ENCODE measurements around the gene PLA2R1. TPM values are rescaled to one million over a fixed set of nuclear protein-coding genes. Genes with fewer than 3 reads are reported as not detected.
A peak's percentile ranks its signal among the peaks of the same experiment; 100 is the strongest.
"Not testable (repeated sequence)": the region's sequence is repeated elsewhere in the genome, so short reads cannot be mapped to it uniquely, and the experiment has no call there.

Gene PLA2R1
- total RNA-seq, 1 donor from 2014 or later, result 16.2 TPM

DNA sequence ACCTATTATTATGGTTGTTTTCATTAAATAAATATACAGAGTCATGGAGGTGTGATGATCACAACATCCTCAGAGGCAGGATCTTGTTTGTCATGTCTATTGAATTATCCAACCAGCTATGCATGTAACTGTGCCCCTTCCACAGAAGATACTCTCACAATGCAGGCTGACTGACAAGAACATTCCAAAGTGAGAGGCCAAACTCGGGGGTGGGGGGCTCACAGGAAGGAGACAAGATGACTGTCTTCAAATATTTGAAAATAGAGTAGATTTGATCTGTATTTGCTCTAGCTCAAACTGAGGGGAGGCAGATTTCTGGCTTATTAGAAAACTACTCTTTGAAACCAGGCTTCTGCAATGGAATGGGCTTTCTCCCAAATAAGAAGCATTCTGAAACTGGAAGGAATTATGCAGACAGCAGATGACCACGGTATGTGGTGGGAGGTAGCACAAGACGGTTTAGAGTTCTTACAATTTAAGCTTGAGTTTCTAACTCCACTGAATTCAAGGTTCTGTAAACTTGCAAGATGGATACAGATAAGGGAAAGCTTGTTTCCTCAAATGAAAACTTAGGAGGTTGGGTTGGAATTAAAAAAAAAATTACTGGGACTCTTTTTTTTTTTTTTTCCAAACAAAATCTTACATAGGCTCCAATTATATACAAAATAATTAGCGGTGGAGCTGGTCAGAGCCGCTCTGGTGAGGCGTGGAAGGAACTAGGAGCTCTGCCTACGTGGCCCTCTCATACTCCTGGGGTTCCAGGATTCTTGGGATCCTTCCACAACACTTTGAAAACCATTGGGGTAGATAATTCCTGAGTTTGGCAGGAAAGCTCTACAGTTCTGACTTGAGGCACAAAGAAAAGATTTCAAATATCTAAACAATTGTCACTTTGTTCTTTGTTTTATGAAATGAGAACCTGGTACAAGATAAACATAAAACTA lies 79.3 kb downstream of the PLA2R1 start:
- DNase-seq (ENCODE audit: low read depth in 2 of 2), result no peak

DNA sequence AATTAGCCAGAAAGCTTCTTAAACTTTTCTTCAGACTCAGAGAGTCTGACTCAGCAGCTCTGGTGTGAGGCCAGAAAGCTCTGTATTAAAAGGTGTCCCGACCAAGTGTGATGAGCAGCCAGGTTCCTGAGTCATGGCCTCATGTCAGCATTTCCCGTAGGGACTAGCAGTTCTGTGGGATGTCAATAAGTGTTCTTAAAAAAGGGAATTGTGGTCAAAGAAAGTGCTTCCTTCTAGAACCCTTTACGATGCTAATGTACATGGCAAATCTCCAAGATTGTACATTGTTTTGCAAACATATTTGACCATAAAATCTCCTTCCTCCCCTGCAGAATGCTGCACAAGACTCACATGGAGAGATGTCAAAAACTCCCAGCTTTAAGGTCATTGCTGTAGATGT lies 80.1 kb downstream of the PLA2R1 start:
- DNase-seq (ENCODE audit: low read depth in 2 of 2), result peak in 1 of 2 donors; percentile 85

DNA sequence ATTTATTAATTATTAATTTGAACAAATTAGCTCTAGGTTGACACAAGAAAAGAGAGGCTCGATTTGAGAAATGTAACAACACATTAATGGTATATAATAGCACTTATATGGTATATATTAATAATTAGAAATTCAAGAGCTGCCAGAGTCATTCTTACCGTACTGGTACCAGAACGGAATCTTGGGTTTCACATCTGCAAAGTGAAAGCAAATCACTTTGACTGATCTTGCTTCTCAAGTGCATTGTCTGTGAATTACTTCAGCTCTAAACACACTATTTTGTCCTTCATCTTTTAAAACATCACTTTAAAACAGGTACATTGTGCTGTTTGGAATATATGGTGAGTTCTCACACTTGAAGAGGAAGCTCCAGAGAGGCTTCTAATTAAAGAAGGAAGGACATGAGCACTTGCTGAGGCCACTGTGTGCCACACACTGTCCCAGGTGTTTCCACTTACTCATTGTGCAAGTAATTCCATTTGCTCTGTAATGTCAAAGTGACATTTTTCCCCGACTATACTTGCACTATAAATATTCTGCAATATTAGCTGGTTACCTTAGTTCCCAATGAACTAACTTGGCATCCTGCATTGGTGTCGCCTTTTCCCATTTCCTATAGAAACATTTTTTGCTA lies 85.8 kb downstream of the PLA2R1 start:
- DNase-seq (ENCODE audit: low read depth in 2 of 2), result peak in 1 of 2 donors; percentile 37

DNA sequence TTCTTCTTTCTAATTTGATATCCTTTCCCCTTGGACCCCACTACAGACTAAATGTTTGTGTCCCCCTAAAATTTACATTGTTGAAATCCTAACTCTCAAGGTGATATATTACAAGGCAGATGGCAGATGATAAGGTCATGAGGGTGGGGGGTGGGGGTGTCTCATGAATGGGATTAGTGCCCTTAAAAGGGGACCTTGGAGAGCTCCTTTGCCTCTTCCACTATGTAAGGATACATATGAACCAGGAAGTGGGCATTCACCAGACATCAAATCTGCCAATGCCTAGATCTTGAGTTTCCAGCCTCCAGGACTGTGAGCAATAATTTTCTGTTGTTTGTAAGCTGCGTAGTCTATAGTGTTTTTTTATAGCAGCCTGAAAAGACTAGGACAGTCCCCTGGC lies 89.1 kb downstream of the PLA2R1 start:
- DNase-seq (ENCODE audit: low read depth in 2 of 2), result no peak

DNA sequence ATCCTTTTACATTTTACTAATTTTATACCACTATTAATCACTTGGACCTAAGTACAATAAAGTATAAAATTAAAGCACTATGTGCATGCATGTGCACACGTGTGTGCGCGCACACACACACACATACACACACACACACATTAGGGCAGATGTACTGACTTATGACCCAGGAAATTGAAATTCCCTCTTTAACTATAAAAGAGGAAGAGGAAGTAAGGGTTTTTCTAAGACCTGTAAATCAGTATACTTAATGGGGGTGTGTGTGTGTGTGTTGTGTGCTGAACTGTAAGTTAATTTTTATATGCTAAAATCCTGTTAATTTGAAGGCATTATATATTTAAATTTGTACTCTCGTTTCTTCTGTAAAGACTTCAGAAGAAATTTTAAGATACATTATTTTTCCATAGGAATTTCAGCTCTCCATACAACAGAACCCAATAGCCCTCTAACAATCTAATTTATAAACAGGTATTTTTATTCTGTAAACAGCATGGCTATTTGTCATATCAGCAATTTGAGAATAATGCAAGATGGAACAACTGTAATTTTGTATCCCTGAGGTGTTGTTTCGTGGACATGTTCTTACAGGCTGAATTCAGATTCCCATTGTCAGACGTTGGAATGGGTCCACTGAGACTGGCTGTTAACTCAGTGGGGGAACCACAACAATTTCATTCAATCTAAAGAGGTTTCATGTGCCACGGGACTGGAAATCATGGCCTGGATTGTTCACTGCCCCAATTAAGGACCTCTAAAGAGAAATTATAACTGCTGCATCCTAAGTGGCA lies 90.9 kb downstream of the PLA2R1 start:
- no peak for DNase-seq (ENCODE audit: low read depth in 2 of 2)

DNA sequence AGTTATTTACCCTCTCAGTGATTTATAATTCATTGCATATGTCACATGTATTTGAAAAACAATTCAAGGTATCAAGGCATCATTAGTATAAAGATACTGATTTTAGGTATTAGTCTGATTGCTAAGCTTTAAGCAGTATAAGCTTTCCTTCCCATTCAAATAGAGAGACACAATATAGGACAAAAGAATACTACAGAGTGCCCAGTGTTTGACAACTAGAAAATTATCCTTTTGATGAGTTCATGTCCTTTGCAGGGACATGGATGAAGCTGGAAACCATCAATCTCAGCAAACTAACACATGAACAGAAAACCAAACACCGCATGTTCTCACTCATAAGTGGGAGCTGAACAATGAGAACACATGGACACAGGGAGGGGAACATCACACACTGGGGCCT lies 91.9 kb downstream of the PLA2R1 start:
- not testable (repeated sequence) for DNase-seq (ENCODE audit: low read depth in 2 of 2)

DNA sequence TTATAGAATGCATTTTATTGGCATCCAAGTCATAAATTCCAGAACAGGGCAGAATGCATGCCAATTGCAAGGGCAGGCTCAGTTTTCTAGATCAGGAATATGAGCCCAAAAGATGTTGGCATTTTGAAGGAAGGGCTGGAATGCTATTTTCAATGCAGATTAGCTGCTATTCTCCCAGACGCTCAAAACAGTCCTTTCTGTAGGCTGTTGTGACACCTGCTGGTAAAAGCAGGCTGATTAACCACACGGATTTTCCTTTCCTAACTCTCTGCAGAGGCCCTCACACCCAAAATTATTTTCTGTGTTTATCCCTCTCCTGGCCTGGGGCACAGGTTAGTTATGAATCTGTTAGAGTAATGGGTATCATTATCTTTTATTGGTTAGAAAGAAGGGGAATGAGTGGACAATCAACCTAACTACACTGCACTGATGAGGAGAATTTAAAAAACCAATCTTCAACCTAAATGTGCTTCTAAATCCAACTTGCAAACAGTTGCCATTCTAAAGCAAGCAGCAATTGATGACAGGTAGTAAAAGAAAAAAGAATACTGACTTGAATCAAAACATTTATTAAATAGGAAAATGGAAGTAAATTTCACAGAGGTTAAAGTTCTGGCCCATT lies 94.0 kb downstream of the PLA2R1 start:
- DNase-seq (ENCODE audit: low read depth in 2 of 2), result peak; percentile 48 to 80

DNA sequence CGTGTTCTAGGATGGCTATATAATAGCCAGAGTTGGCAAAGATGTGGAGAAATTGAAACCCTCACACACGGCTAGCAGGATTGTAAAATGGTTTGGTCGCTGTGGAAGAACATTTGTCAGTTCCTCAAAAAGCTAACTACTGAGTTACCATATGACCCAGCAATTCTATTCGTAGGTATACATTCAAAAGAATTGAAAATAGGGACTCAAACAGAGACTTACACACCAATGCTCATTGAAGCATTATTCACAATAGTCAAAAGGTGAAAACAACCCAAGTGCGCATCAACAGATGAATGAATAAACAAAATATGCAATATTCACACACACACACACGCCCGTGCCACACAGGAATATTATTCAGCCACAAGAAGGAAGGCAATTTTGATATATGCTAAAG lies 98.7 kb downstream of the PLA2R1 start:
- no peak for DNase-seq (ENCODE audit: low read depth in 2 of 2)

DNA sequence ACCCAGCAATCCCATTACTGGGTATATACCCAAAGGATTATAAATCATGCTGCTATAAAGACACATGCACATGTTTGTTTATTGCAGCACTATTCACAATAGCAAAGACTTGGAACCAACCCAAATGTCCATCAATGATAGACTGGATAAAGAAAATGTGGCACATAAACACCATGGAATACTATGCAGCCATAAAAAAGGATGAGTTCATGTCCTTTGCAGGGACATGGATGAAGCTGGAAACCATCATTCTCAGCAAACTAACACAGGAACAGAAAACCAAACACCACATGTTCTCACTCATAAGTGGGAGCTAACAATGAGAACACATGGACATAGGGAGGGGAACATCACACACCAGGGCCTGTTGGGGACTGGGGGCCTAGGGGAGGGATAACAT lies 99.9 kb downstream of the PLA2R1 start:
- DNase-seq (ENCODE audit: low read depth in 2 of 2), result not testable (repeated sequence)

DNA sequence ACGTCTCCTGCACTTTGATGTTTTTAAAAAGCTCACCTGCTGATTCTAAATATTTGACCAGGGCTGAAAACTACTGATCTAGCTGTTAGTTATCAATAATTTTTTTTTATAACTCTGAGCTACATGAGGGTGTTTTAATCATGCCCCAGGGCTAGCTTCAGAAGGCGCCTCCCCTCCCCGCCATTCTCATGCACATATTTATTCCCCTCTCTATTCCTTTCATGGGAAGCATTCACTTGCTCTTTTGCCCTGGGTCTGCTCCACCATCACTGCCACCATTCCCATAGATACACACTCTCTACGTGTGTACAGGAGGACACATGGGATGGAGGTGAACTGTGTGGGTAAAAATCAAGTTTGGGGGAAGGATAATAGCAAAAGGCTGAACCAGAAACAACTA lies 101.0 kb downstream of the PLA2R1 start:
- no peak for DNase-seq (ENCODE audit: low read depth in 2 of 2)

DNA sequence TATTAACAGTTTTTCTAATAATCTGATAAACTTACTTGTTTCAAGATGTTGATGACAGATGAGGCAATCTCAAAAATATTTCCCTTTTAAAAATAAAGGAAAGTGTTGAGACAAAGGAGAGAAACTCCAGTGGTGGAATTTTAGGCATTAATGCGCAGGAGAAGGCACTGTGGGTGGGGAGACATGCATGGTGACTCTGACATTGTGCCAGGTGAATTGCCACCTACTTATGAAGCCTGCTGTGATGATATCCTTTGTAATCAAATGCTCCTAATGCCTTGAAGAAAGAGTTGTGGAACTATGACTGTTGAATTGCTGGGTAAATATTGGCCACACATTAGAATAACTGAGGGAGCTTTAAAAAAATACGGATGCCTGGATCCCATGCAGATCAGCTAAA lies 101.4 kb downstream of the PLA2R1 start:
- DNase-seq (ENCODE audit: low read depth in 2 of 2), result peak in 1 of 2 donors; percentile 34

DNA sequence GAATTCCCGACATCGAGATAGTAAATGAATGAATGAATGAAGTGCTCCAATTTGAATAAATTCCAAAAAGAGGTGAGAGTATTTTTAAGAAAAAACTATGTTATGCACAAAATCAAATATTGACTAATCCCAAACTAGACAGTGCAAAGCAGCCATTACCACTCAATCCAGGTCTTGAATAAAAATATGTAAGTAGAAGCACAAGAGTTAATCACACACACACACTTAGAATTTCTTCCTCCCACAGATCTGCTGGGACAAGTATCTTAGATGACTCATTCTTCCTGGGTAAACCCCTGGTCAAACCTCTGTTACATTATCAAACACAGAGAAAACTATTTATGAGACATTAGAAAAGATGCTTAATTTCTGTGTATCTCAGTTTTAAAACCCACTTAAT lies 102.0 kb downstream of the PLA2R1 start:
- peak in 1 of 2 donors; percentile 84 for DNase-seq (ENCODE audit: low read depth in 2 of 2)

DNA sequence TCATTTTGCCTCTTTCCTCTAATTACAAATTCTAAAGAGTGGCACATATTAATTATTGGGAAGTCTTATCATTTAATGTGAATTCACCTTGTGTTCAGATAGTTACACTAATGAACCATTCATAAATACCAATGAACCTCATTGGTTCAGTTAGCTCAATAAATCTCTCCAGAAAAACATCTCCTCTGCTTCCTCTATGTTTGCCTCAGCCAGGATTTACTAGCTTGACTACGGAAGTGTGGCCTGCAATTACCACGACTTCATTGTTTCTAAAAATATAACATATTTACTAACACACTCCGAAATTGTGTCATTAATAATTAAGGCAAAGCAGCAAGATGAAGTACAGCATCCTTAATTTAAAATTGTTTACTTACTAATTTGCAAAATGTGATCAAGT lies 103.3 kb downstream of the PLA2R1 start:
- peak in 1 of 2 donors; percentile 63 for DNase-seq (ENCODE audit: low read depth in 2 of 2)

DNA sequence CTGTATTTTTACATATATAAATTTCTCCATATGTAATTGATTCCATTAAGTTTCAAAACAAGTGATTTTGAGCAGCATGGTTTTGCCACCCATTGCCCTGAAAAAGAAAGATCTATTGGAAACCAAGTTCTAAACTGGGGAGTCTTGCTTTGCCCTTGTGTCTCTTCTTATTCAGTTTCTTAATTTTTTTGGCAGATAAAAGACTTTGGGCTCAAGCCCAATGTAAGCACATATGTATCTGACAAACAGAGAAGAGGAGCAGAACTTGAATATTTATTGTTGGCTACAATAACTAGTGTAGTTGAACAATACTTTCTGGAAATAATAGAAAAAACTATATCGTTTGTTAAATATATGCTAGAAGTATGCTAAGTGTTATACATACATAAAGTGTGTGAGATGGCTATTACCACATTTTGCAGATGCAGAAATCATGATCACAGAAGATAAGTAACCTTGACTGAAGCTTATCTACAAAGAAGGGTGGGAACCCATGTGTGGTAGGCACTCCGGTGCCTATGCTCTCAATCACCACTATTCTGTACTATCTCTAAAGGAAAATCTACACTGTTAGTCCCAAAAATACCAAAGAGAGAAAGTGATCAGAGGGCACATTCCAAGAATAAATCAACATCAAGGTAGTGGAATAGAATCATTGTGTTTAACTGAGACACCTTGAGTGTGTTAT lies 109.1 kb downstream of the PLA2R1 start:
- DNase-seq (ENCODE audit: low read depth in 2 of 2), result no peak

DNA sequence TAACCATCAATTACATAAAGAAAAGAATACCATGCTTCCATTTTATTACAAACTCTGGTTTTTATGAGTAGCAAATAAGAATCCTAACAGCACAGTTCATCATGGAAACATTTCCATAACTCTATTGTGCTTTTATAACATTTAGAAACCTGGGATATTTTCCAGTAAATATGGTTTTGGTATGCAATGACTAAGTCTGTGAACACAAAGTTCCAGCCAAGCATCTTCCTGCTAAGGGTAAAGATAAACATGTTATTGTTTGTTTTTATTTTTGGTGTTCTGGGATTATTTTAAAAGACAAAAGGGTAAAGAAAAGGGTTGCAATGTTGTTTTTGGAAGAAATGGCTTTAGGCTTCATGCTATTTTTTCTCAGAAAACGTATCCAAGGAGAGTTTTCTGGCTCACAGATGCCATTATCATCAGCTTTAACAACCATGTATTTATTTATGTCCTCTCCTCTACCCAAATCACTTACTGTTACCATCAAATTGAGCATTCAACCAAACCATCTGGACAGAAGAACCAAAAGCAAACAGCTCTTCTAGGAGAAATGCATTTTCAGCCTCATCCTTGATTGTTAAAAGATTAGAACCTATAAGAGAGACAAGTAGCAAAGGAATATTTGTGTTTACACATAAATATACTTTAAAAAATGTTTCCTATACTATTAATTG lies 116.0 kb downstream of the PLA2R1 start:
- DNase-seq (ENCODE audit: low read depth in 2 of 2), result peak; percentile 94 to 95

DNA sequence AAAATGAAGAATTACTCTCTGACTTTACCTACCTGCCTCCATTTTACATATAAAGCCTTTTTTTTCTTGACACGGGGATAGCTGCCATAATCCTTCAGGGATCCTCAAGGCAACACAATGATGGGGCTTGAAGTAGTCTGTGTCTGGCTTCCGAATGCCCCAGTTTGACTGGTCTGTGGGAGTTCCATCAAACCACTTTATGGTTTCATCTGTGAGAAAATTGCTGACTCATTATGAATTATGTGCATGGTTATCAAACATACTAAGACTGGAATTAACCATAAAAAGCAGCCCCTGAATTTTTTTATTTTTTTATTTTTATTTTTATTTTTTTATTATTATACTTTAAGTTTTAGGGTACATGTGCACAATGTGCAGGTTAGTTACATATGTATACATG lies 117.5 kb downstream of the PLA2R1 start:
- DNase-seq (ENCODE audit: low read depth in 2 of 2), result no peak

DNA sequence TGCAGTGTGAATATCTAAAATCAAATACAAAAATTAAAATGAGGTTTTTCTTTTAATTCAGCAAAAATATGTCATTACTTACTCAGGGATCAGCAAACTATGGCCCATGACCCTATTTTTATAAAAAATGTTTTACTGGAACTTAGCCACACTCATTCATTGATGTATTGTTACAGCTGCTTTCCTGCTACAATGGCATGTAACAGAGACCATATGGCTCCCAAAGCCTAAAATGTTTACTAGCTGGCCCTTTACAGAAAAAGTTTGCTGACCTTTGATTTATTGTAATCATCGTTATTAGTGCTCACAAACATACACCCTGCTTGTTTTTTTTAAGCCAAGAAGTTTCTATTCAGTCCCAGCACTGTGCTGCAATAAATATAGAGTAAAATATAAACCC lies 120.3 kb downstream of the PLA2R1 start:
- peak; percentile 80 to 93 for DNase-seq (ENCODE audit: low read depth in 2 of 2)

DNA sequence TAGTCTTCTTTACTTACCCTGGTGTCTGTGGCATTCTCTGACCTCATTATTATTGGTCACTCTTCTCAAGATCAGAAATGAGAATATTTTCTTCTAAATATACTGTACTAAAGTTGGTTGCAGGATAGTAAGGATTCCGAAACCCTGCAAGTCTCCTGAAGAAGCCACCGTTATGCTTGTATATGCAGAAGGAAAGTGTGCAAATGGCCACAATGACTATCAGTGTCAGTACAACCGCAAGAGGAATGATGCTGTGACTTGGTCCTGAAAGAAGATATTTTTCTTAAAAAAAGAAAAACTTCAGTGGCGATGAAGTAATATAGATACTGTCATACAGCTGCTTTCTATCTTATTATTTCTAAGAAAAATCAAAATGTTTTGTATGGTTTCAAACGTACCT lies 120.7 kb downstream of the PLA2R1 start:
- no peak for DNase-seq (ENCODE audit: low read depth in 2 of 2)

DNA sequence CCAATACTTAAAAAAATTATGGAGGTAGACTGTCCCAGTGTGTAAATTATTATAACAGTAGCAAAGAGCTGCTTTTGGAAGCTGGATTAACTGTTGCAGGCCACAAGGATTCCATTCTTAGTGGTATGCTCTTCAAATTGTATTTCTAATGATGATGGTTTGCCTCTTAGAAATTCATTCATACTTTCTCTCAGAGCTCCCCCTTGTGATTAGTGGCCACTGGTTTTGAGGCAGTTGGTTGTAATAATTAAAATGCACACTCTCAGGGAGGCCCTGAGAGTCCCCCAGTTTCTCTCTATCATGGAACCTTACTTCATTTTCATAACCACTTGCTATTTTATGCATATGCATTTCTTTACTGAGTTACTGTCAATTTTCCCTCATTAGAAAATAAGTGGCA lies 122.5 kb downstream of the PLA2R1 start:
- DNase-seq (ENCODE audit: low read depth in 2 of 2), result peak; percentile 17 to 55

DNA sequence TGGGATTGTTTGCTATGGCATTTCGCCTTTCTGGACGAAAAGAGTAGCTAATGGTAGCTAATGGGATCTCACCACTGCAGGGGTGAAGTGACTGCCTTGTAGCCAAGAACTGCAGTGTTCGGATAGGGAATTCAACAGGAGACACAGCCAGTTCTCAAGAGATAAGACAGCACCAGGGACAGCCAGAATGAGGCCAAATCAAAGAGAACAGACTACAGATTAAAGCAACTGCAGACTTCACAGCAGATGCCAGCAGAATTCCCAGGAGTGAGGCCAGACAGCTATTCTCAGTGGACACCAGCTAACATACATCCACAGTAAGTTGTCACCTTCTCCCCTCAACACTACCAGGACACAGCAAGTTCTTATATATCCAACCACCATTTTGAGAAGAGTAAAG lies 124.0 kb downstream of the PLA2R1 start:
- no peak for DNase-seq (ENCODE audit: low read depth in 2 of 2)

Data from dermis microvascular lymphatic vessel endothelial cell (primary cell).